Hindlimb muscle (tissue), 1 donor: Measurements from ENCODE around the gene SLC66A3. TPM values are rescaled to one million over a fixed set of nuclear protein-coding genes. Genes with fewer than 3 reads are reported as not detected.

ENCODE experiments used
- DNase-seq: peaks from one replicate; pipeline ENCODE4 v3.0.0-alpha.2; 2013
- polyA plus RNA-seq: library from polyadenylated mRNA; unstranded; fragments of 120-200 nt; gene quantifications from one replicate; pipeline ENCODE4 v1.2.1, GENCODE V29; 2013; ENCODE audit not compliant: insufficient read length

SLC66A3 gene
- polyA plus RNA-seq, 1 donor: 12.6 TPM

DNA sequence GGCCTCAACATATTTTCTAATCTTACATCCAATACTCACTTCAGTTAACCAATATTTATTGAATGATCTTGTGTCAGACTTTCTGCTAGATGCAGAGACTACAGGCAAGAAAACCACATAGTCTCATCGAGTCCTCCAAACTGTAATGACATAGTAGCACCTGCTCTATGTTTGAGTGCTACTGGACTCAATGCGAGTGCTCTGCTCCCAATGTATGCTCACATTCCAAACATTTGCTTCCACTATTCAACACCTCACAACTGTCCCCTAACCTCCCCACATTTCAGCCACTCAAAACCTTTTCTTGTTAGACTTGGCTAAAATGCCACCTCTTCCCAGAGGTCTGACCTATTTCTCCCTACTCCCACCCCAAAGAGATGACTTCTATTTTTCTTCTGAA, 65.2 kb downstream of the SLC66A3 start:
- no peak for DNase-seq

DNA sequence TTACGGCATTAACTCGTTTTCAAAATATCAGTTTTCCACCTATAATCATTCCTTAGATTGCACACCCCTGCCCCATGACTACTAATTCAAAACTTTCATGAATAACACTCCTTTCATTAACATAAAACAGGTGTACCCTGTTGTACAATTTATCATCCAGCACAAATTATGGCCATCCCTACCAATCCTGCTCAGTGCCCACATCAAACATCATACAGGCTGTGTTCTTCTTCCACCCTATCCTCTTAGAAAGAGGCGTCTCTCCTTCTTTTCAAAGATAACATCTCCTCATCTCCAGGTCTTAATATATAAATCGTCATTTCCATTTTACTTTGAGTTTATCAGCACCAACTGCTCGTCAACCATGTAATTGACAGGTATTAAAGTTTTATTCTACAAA, 67.6 kb downstream of the SLC66A3 start:
- no peak for DNase-seq

DNA sequence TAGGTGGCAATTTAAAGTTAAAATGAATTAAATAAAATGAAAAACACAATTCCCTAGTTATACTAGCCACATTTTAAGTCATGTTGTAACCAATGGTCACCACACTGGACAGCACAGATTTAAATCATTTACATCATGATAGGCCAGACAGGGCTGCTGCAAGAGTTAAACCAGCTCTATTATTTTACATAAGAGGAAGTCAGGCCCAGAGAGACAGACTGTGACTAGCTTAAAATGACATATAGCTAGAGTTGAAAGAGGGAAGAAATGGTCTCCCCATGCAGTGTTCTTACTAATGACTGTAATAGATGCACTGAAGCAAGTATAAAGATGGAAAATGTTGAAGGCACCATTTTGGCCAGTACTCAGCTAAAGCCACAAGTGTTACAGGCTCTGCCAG, 69.6 kb downstream of the SLC66A3 start:
- DNase-seq: no peak

DNA sequence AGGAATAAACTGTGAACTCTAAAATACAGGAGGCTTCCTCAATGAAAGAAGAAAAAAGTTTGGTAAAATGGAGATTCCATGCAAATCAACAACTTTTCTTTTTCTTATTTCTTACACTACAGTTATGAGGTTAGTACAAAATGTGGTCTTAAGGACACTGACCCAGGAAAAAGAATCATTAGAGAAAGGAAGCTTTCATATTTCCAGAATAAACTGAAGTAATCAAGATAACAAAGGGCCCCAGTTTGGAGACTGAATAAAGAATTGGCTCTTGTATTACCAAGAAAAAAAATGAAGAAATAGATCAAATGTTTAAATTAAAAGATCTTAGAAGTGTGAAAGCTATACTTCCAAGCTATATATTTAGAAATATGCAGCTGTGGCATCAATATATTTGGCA, 72.3 kb downstream of the SLC66A3 start:
- DNase-seq: no peak

Other genes with a start within 250 kb of the SLC66A3 start
- 3.7 TPM for gene KCNF1, start 243.5 kb upstream of the SLC66A3 start, polyA plus RNA-seq
- gene ROCK2, start 189.2 kb downstream of the SLC66A3 start, polyA plus RNA-seq: 39.7 TPM